Pulmonary artery endothelial cell (primary cell): Measurements from ENCODE around the gene FBLL1. TPM values are rescaled to one million over a fixed set of nuclear protein-coding genes. Genes with fewer than 3 reads are reported as not detected.
"Not testable (repeated sequence)": the region's sequence is repeated elsewhere in the genome, so short reads cannot be mapped to it uniquely, and the experiment has no call there.

ENCODE experiments used
- DNase-seq: peaks from one replicate; pipeline ENCODE4 v3.0.0-alpha.2; 2011; ENCODE audit warnings: low read depth, low spot score
- total RNA-seq: library from RNA; depleted of rRNA; stranded (reverse); fragments of >200 nt; gene quantifications from 2 replicates; pipeline ENCODE4 v1.2.3, GENCODE V29; 2014

The FBLL1 gene
- 0.39 and 0.86 TPM in 2 replicates for total RNA-seq

DNA sequence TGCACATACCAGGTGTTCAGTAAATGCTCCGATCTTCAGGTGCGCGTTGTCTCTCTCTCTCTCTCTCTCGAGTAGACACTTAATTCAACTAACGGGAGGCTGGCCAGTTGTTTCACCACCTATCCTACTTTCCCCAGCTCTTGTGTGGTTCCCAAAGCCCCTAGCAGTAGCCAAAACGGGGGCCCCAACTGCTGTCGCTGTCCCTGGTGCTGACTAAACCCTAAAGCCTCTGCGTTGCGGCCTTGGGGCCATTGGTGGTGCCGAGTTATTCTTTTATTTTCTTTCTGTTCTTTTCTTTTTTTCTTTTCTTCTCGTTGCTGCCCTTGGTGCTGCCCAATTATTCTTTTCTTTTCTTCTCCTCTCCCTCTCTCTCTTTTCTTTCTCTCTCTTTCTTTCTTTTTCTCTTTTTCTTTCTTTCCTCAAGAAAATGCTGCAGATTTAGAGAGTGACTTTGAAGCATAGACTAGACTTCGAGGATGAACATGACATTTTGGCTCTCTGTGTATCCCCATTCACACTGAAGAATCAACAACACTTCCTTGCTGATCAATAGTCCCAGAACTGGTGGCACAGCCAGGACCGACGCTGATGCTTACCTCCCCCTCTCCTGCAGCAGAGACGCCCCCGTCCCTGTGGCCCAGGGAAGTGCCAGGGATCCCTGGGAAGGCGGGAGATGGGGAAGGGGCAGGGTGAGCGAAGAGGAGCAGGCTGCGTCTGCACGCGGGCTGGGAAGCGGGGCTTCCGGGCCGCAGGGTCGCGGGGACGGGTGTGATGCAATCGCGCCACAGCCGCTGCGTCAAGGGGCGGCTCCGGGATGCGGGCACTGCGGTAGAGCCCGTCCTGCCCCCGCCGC lies at the start of gene FBLL1:
TSS of gene FBLL1 (plus strand) at position 785 of the 853 bp plus-strand sequence. CDS start 200 bp downstream, outside the sequence.
- no peak for DNase-seq

DNA sequence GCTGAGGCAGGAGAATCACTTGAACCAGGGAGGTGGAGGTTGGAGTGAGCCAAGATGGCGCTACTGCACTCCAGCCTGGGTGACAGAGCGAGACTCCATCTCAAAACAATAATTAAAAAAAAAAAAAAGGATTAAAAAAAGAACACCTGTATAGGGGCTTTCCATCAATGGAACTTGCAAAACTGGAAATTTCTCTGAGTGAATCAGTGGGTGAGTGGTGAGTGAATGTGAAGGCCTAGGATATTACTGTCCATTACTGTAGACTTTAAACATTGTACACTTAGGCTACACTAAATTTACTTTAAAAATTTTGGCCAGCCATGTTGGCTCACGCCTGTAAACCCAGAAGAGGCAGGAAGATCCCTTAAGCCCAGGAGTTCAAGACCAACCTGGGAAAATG lies 48.5 kb upstream of the FBLL1 start:
- no peak for DNase-seq

DNA sequence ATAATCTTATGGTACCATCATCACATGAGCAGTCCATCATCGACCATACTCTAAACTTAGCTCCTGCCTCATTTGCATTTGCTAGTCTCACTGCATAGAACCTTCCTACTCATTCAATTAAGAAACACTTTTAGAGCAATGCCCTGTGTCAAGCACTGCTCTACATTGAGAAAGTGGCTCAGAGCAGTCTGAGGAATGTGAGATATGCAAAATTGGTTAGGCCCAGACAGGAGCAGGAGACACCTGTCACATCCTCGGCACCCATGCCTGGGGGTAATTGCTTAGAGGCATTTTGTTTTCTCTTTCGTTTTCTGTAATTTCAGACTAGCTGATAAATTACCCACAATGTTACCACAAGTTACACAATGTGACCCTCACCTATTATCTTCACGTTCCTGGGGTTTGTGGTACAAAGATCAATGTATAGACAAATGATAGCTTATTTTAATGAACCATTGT lies 47.7 kb upstream of the FBLL1 start:
- DNase-seq: no peak

DNA sequence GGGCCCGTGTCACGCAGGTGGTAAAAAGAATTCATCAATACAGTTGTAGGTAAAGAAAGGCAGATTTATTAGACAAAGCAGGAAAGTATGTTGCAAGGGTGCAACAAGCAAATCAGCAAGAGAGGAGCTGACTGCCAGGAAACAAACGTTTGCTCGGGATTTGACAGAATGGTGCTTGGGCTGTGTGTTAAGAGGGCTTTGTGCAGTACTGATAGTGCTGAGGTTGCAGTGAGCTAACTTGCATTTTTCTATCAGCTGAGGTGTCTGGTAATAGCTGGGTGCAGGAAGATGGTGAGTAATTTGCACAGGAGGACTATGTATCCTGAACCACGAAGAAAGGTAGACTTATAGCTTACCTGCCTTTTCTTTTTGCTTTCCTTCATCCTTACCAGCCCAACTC lies 46.7 kb upstream of the FBLL1 start:
- DNase-seq: no peak

DNA sequence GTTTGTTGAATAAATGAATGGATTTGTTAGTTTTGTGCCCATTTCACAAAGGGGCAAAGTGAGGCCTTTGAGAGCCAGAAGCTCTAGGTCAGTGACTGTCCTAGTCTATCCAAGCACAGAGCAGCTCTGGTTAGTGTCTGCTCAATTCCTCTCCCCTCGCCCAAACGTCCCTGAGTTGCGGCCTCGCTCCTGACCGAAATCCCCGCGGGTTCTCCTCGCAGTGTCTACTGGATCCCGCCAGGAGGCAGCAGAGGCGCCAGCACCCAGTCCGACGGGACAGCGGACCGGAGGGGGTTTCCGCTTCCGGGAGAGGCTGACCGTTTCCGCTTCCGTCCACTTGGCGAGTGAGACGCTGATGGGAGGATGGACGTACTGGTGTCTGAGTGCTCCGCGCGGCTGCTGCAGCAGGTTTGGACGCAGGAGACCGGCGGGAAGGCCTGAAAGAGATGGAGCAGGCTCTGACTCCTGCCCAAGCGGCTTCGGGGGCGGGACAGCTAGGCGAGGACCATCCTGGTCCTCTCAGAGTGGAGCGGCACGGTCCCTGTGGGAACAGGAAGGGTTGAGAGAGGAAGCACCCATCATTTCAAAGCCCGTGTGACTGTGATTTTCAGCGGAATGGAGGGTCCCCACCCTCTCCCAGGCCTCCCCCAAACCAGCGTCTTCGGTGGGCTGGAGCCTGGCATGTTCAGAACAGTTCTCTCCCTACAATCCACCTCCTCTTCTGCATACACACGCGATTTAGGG lies 42.8 kb upstream of the FBLL1 start, which contains the start of gene RARS1:
TSS of gene RARS1 (plus strand) at position 336 of the 744 bp plus-strand sequence. CDS start at position 364, 28 bp downstream.
- peak; percentile 75 for DNase-seq

DNA sequence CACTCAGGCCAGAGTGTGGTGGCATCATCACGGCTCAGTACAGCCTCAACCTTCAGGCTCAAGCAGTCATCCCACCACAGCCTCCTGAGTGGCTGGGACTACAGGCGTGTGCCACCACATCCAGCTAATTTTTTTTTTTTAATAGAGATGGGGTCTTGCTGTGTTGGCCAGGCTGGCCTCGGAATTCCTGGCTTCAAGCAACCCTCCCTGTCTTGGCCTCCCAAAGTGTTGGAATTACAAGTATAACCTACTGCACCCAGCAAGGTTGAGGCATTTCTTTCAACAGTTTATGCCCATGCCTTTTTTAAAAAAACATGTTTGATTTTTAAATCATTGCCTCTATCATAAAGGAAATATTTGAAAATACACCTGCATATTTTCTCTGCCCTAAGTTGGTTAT lies 40.0 kb upstream of the FBLL1 start:
- no peak for DNase-seq

DNA sequence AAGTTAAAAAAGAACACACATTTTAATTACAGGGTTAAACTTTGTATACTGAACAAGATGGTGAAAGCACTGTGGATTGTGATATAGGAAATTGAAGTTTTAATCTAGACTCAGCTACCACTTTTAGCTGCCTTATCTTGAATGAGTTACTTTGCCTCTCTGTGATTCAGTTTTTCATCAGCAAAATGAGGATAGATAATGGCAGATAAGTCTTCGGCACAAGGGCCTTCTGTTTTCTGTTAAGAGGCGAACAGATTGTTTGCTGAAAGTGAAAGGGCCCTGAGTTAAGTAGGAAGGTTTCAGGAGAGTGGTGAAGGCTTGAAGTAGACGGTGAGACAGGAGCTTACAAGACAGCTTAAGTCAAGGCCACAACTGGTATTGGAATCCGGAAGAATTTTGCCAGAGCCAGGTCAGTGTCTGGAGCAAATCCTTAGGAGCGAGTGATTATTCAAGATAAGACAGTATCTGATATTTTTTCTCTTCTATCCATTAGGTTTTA lies 35.0 kb upstream of the FBLL1 start:
- DNase-seq: no peak

DNA sequence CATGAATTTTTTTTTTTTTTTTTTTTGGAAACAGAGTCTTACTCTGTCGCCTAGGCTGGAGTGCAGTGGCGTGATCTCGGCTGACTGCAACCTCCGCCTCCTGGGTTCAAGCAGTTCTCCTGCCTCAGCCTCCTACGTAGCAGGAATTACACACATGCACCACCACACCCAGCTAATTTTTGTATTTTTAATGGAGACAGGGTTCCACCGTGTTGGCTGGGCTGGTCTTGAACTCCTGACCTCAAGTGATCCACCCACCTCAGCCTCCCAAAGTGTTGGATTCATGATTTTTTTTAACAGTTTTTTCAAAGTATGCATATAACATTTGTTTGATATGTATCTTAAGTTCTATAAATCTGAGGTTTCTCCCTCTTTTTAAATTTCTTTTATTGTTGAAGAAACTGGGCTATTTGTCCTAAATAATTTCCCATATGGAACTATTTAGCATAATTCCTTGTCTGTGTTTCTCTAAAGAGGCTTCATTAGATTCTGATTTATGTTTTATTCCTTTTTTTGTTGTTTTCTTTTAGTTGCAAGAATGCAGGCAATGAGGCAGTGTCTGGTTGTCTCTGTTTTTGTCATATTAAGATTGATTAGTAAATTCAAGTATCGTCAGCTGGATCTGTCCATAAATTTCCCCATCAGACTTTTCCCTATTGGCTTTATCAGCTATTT lies 26.4 kb upstream of the FBLL1 start:
- DNase-seq: no peak

DNA sequence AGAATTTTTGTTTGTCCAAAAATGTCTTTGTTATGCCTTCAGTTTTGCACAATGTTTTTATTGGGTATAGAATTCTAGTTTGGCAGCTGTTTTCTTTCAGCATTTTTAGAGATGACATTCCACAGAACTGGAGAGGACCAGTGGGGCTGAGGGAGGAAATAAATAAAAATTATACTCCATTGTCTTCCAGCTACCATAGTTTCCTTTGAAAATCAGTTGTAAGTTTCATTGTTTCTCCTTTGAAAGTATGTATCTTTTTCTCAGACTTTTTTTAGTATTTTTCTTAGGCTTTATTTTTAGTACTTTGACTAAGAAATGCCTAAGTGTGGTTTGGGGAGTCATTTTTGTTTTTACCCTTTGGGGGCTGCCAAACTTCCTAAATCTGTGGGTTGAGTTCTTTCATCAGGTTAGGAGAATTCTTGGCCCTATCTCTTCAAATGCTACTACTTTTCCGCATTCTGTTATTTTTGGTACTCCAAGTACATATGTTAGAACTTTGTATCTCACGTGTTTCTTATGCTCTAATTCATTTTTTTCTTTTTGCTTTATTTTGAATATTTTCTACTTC lies 15.2 kb upstream of the FBLL1 start:
- DNase-seq: no peak

DNA sequence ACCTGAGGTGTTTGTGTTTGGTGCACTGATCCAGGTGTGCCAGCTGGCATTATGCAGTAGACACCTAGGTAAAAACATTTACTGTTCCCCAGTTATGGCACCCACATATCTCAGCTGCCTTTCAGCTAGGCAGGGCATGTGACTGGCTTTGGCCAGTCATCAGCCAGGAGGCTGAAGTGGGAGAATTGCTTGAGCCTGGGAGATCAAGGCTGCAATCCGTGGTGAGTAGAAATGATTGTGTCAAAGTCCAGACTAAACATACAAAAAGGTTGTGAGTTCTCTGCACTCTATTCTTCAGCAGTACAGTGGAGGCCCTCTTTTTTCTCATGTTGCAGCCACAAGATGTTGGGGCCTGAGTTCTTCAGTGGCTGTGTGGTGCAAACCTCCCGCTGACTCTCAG lies 3.2 kb upstream of the FBLL1 start:
- DNase-seq: no peak

DNA sequence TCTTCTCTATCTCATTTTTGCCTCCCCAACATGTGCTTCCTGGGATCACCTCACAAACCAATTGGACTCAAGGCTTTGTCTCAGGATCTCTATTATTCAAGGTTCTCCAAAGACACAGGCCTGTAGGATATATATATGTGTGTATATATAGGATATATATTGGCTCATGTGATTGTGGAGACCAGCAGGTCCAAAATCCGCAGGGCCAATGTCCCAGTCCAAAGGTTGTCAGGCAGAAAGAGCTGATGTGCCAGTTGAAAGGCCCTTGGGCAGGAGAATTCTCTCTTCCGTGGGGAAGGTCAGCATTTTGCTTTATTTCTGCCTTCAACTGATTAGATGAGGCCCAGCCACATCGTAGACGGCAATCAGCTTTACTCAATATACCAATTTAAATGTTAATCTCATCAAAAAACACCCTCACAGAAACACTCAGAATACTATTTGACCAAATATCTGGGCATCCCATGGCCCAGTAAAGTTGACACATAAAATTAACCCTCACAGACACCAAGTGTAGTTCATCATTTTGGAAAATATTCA lies 1.3 kb upstream of the FBLL1 start:
- no peak for DNase-seq

DNA sequence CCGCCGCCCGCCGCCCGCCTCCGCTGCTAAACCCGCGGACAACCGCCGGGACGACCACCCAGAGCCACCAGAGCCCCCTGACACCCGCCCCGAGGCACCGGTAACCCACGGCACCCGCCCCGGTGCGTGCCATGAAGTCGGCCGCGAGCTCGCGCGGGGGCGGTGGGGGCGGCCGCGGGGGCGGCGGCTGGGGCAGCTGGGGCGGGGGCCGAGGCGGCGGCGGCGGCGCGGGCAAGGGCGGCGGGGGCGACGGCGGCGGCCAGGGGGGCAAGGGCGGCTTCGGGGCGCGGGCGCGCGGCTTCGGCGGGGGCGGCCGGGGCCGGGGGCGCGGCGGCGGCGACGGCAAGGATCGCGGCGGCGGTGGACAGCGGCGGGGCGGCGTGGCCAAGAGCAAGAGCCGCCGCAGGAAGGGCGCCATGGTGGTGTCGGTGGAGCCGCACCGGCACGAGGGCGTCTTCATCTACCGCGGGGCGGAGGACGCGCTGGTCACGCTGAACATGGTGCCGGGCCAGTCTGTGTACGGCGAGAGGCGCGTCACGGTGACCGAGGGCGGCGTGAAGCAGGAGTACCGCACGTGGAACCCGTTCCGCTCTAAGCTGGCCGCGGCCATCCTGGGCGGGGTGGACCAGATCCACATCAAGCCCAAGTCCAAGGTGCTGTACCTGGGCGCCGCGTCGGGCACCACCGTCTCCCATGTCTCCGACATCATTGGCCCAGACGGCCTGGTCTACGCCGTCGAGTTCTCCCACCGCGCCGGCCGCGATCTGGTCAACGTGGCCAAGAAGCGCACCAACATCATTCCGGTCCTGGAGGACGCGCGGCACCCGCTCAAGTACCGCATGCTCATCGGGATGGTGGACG lies 499 bp downstream of the FBLL1 start:
- no peak for DNase-seq

DNA sequence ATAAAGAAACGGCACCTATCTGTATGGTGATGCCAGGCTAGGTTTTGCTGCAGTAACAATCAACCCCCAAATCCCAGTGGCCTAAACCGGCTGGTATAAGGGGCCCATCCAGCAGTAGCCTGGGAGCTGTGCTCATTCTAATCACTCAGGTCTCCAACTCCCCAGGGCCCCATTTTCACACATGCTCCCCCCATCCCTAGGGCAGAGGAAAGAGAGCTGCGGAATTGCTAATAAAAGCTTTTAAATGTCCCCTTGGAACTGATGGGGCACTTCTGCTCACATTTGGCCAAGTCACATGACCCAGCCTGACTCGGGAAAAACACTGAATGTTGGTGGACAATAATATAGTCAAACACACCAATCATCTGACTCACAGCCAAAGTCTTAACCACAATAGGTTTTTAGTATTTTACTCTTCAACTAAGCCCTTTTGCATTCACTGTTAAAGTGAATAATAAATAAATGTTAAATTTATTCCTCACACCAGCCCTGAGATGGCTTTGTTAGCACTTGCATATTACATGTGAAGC lies 1.6 kb downstream of the FBLL1 start:
- DNase-seq: no peak

DNA sequence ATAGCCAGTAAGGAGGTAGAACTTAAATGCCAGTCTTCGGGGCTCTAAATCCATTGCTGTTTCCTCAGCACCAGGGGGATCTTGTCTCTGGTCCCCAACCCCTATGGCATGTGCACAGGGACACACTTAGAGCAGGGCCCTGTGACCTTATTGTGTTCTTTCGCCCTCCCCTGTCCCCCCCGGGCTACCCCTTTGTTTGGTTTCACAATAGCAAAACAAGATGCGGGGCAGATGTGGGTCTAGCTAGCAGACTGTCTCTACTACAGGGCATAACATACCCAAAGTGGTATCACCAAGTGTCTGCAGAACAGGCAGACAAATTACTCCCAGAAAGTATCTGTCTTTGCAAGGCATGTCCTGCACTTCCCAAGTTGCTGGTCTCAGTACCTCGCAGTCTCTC lies 2.1 kb downstream of the FBLL1 start:
- DNase-seq: no peak

DNA sequence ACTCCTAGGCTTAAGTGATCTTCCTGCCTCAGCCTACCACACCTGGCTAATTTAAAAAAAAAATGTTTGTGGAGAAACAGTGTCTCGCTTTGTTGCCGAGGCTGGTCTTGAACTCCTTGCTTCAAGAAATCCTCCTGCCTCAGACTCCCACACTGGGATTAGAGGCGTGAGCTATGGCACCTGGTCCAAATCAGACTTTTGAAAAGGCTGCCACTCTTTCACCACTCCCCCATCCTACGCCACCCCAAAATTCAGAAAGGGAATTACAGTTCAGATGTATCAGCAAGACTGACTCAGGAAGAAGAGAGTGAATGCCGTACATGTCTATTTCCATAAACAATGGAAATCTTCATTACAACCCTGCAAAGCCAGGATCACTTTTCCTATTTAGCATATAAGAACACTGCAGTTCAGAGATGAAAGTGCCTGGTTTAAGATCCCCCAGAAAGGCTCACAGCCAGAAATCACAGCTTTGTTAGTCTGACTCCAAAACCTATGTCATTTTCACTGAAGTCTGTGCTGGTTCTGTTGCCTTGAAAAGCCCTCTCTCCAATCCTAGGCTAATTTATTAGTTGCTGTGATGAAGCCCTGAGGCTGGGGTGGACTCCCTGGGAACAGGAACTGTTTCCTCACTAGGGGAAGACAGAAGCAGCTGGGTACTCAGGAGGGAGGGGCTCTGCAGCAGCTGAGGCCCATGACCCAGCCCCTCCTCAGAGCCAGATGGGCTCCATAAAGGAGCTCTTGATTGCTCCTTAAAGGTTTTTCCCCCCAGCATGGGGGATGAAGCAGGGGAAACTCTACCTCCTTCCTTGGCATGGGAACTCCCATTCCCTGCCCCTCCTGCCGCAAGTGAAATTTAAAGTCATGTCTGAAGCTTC lies 3.1 kb downstream of the FBLL1 start:
- no peak for DNase-seq

DNA sequence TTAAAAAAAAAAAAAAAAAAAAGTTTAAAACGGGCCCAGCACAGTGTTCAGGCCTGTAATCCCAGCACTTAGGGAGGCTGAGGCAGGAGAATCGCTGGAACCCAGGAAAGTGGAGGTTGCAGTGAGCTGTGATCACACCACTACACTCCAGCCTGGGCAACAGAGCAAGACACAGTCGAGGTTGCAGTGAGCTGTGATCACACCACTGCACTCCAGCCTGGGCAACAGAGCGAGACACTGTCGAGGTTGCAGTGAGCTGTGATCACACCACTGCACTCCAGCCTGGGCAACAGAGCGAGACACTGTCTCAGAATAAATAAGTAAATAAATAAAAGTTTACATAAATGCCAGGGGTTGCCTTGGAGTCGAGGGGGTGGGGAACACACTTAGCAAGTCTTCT lies 5.2 kb downstream of the FBLL1 start:
- not testable (repeated sequence) for DNase-seq

DNA sequence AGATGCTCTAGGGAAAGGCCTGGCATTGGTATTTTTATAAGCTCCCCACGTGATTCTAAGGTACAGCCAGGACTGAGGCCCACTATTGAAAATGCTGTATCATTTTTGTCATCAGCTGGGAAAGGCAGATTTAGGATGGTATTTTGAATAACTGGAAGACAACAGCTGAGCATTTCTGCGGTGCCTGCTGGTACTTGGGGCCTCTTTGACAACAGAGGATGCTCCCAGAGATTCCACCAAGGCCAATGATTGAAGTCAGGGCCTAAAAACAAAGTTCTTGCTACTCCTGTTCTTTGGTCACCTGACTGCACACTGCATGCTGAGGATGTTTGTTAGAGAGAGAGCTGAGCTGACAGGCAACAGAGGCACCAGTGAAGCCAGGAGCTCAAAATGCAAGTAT lies 8.1 kb downstream of the FBLL1 start:
- DNase-seq: no peak

DNA sequence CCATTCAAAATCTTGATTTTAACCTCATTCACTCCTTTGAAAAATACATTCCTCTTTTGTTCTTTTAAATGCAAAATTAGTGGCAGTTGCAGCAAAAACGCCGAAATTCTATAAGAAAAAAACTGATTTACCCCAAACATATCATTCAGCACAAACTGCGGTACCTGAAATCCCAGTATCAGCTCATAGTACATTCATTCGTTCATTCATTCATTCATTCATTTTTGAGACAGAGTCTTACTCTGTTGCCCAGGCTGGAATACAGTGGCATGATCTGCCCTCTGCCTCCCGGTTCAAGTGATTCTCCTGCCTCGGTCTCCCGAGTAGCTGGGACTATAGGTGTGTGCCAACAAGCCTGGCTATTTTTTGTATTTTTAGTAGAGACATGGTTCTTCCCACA lies 20.4 kb downstream of the FBLL1 start:
- no peak for DNase-seq

DNA sequence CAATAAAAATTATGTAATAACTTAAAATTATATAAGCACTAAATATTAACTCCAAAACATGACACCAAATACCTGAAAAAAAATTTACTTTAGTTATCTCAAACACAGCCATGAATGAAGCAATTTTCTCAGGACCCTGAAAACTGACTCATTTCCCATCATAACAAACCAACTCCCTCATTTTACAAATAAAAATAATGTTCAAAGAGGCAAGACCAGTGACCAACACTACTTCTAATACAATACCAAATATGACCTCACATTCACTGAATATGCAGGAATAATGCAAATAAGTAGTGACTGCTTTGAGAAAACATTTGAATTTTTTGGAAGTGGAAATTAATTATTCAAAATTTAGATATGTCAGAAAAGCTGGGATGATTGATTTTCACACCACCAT lies 21.6 kb downstream of the FBLL1 start:
- no peak for DNase-seq
